DOHH2 (cell line): ENCODE results near the gene MAGI1.

Experiments used
- H3F3A ChIP-seq: fragments of 200-600 bp; sonication (generic), shearing (Covaris generic); 2 replicates; pipeline ENCODE4 v1.6.0; 2016; ENCODE audit warnings: antibody characterized with exemption, mild to moderate bottlenecking; ENCODE audit not compliant: control insufficient read depth, insufficient read depth
- H3K27ac ChIP-seq: fragments of 200-600 bp; sonication (generic); 2 replicates; pipeline ENCODE4 v1.5.1; 2014; ENCODE audit warnings: low read depth, mild to moderate bottlenecking, low read length, moderate library complexity
- H3K27me3 ChIP-seq: fragments of 200-600 bp; sonication (generic); 2 replicates; pipeline ENCODE4 v1.6.1; 2014; ENCODE audit warnings: mild to moderate bottlenecking, low read length, mixed read lengths; ENCODE audit not compliant: control insufficient read depth
- H3K36me3 ChIP-seq: fragments of 200-600 bp; sonication (generic); 2 replicates; pipeline ENCODE4 v1.6.1; 2014; ENCODE audit warnings: mild to moderate bottlenecking, low read length, moderate library complexity, mixed read lengths; ENCODE audit not compliant: control insufficient read depth
- H3K4me1 ChIP-seq: fragments of 200-600 bp; sonication (generic); 2 replicates; pipeline ENCODE4 v1.6.1; 2014; ENCODE audit warnings: mild to moderate bottlenecking, low read length, mixed read lengths; ENCODE audit not compliant: control insufficient read depth
- H3K4me2 ChIP-seq: fragments of 200-600 bp; sonication (generic); 2 replicates; pipeline ENCODE4 v1.6.0; 2014; ENCODE audit warnings: mild to moderate bottlenecking, low read length, moderate library complexity
- H3K4me3 ChIP-seq: fragments of 200-600 bp; sonication (generic); 2 replicates; pipeline ENCODE4 v1.5.1; 2014; ENCODE audit warnings: mild to moderate bottlenecking, low read length, mixed read lengths
- H3K79me2 ChIP-seq: fragments of 200-600 bp; sonication (generic); 2 replicates; pipeline ENCODE4 v1.6.1; 2014; ENCODE audit warnings: mild to moderate bottlenecking, low read length, mixed read lengths; ENCODE audit not compliant: control insufficient read depth
- H3K9me2 ChIP-seq: fragments of 200-600 bp; sonication (generic); replicated peaks from 2 replicates; pipeline ENCODE4 v1.6.1; 2014; ENCODE audit warnings: mild to moderate bottlenecking, low read length, mixed read lengths; ENCODE audit not compliant: control insufficient read depth
- H3K9me3 ChIP-seq: fragments of 200-600 bp; sonication (generic); 2 replicates; pipeline ENCODE4 v1.6.1; 2014; ENCODE audit warnings: antibody characterized with exemption, low read length, mixed read lengths; ENCODE audit not compliant: control insufficient read depth, insufficient read depth
- H4K20me1 ChIP-seq: fragments of 200-600 bp; sonication (generic); 2 replicates; pipeline ENCODE4 v1.6.0; 2014; ENCODE audit warnings: low read depth, mild to moderate bottlenecking, antibody characterized with exemption, low read length, moderate library complexity; ENCODE audit not compliant: control insufficient read depth, insufficient read depth
- CTCF ChIP-seq: fragments of 200-600 bp; sonication (generic); IDR thresholded peaks from one replicate; pipeline ENCODE4 v1.5.1; 2014; ENCODE audit warnings: antibody characterized with exemption, mild to moderate bottlenecking, low read depth, low read length; ENCODE audit not compliant: poor library complexity, severe bottlenecking
- EZH2phosphoT487 ChIP-seq: fragments of 200-600 bp; sonication (generic); IDR thresholded peaks from 2 replicates; pipeline ENCODE4 v1.6.1; 2017; ENCODE audit warnings: borderline replicate concordance, mild to moderate bottlenecking, antibody characterized with exemption, low read length, moderate library complexity, mixed read lengths

Gene MAGI1

GRCh38 chr3:65361448-65361847 lies 677.3 kb downstream of the MAGI1 start:
- Histone ChIP-seq H3F3A (no peaks in the 10 kb centered on the region), H3K4me1 (no peaks in the 10 kb centered on the region), H3K27ac (no peak overlapping the region), H3K9me3 (peaks cover 4% of the 10 kb centered on the region), H3K79me2 (no peaks in the 10 kb centered on the region), H3K27me3 (no peaks in the 10 kb centered on the region), H3K9me2 (no peaks in the 10 kb centered on the region), H3K4me3 (no peak overlapping the region), H4K20me1 (no peaks in the 10 kb centered on the region), H3K4me2 (no peak overlapping the region), H3K36me3 (no peaks in the 10 kb centered on the region)
- TF ChIP-seq CTCF, result no peak
- no peak for TF ChIP-seq EZH2phosphoT487

GRCh38 chr3:65356331-65357248 lies 682.1 kb downstream of the MAGI1 start:
- TF ChIP-seq CTCF (no peak), EZH2phosphoT487 (no peak)
- Histone ChIP-seq H3K36me3 (no peaks in the 10 kb centered on the region), H3K27ac (no peak overlapping the region), H3F3A (no peaks in the 10 kb centered on the region), H3K4me2 (no peak overlapping the region), H3K4me3 (no peak overlapping the region), H4K20me1 (no peaks in the 10 kb centered on the region), H3K9me2 (no peaks in the 10 kb centered on the region), H3K27me3 (no peaks in the 10 kb centered on the region), H3K4me1 (no peaks in the 10 kb centered on the region), H3K9me3 (peaks cover 4% of the 10 kb centered on the region; the same call in 1 of the 2 replicates), H3K79me2 (no peaks in the 10 kb centered on the region)

- no peaks in the 10 kb centered on the region for H3K4me1 ChIP-seq
- H3K4me3 ChIP-seq, result no peak overlapping the region
- no peaks in the 10 kb centered on the region for H3K27me3 ChIP-seq
- H3F3A ChIP-seq, result no peaks in the 10 kb centered on the region
- H3K9me3 ChIP-seq, result peaks cover 4% of the 10 kb centered on the region; the same call in 1 of the 2 replicates
- no peaks in the 10 kb centered on the region for H3K36me3 ChIP-seq
- no peak overlapping the region for H3K4me2 ChIP-seq
- no peaks in the 10 kb centered on the region for H4K20me1 ChIP-seq
- no peak overlapping the region for H3K27ac ChIP-seq
- TF ChIP-seq CTCF (no peak), EZH2phosphoT487 (no peak)
- H3K9me2 ChIP-seq, result no peaks in the 10 kb centered on the region
- no peaks in the 10 kb centered on the region for H3K79me2 ChIP-seq
Observed at GRCh38 chr3:65354880-65355279, 683.8 kb downstream of the MAGI1 start.
